Measurements from ENCODE around the gene CDH24. TPM values are rescaled to one million over a fixed set of nuclear protein-coding genes. Genes with fewer than 3 reads are reported as not detected.

CDH24 gene
- total RNA-seq, 1 donor from 2014 or later: 1.4 TPM

GRCh38 chr14:23054000-23054811 lies 3.1 kb downstream of the CDH24 start:
- intact Hi-C loops (cut with micrococcal nuclease): no loop called here
- H3K4me3 Mint-ChIP-seq (ENCODE audit: low read depth): no peak overlapping the region
- H3K36me3 Mint-ChIP-seq (ENCODE audit: low read depth): peaks cover 6% of the 10 kb centered on the region
- peaks cover 16% of the 10 kb centered on the region for H3K4me1 Mint-ChIP-seq (ENCODE audit: low read depth)
- DNase-seq (ENCODE audit: low spot score): no peak
- H3K27me3 Mint-ChIP-seq (ENCODE audit: low read depth): peaks cover 7% of the 10 kb centered on the region
- H3K27ac Mint-ChIP-seq: no peak overlapping the region
- no peaks in the 10 kb centered on the region for H3K9me3 Mint-ChIP-seq

- peaks cover 16% of the 10 kb centered on the region for H3K4me1 Mint-ChIP-seq (ENCODE audit: low read depth)
- H3K9me3 Mint-ChIP-seq: no peaks in the 10 kb centered on the region
- H3K27ac Mint-ChIP-seq: no peak overlapping the region
- H3K4me3 Mint-ChIP-seq (ENCODE audit: low read depth): no peak overlapping the region
- peaks cover 3% of the 10 kb centered on the region for H3K36me3 Mint-ChIP-seq (ENCODE audit: low read depth)
- intact Hi-C loops (cut with micrococcal nuclease): no loop called here
- peaks cover 7% of the 10 kb centered on the region for H3K27me3 Mint-ChIP-seq (ENCODE audit: low read depth)
- no peak for DNase-seq (ENCODE audit: low spot score)
These were observed 3.9 kb downstream of the CDH24 start for GRCh38 chr14:23053426-23053825.

- peaks cover 11% of the 10 kb centered on the region for H3K4me1 Mint-ChIP-seq (ENCODE audit: low read depth)
- peaks cover 7% of the 10 kb centered on the region for H3K27me3 Mint-ChIP-seq (ENCODE audit: low read depth)
- no peak overlapping the region for H3K4me3 Mint-ChIP-seq (ENCODE audit: low read depth)
- H3K27ac Mint-ChIP-seq: no peak overlapping the region
- intact Hi-C loops (cut with micrococcal nuclease): no loop called here
- H3K9me3 Mint-ChIP-seq: no peaks in the 10 kb centered on the region
- no peak for DNase-seq (ENCODE audit: low spot score)
- H3K36me3 Mint-ChIP-seq (ENCODE audit: low read depth): no peaks in the 10 kb centered on the region
These were observed 4.6 kb downstream of the CDH24 start for GRCh38 chr14:23052671-23053070.

- no peaks in the 10 kb centered on the region for H3K9me3 Mint-ChIP-seq
- no peak for DNase-seq (ENCODE audit: low spot score)
These were observed 5.1 kb downstream of the CDH24 start for GRCh38 chr14:23052182-23052623.

GRCh38 chr14:23051141-23052057 lies 5.9 kb downstream of the CDH24 start:
- Mint-ChIP-seq H3K27me3 (ENCODE audit: low read depth) (peaks cover 4% of the 10 kb centered on the region), H3K4me1 (ENCODE audit: low read depth) (peaks cover 5% of the 10 kb centered on the region), H3K36me3 (ENCODE audit: low read depth) (no peaks in the 10 kb centered on the region), H3K9me3 (no peaks in the 10 kb centered on the region), H3K27ac (no peak overlapping the region), H3K4me3 (ENCODE audit: low read depth) (no peak overlapping the region)
- DNase-seq (ENCODE audit: low spot score): no peak
- intact Hi-C loops (cut with micrococcal nuclease): no loop called here

More at GRCh38 chr14:23052182-23052623, 5.1 kb downstream of the CDH24 start:
- peaks cover 8% of the 10 kb centered on the region for H3K27me3 Mint-ChIP-seq (ENCODE audit: low read depth)
- H3K36me3 Mint-ChIP-seq (ENCODE audit: low read depth): no peaks in the 10 kb centered on the region
- H3K4me1 Mint-ChIP-seq (ENCODE audit: low read depth): peaks cover 11% of the 10 kb centered on the region
- H3K4me3 Mint-ChIP-seq (ENCODE audit: low read depth): no peak overlapping the region
- intact Hi-C loops (cut with micrococcal nuclease): no loop called here
- H3K27ac Mint-ChIP-seq: no peak overlapping the region

- no peaks in the 10 kb centered on the region for H3K9me3 Mint-ChIP-seq
- intact Hi-C loops (cut with micrococcal nuclease): no loop called here
- no peak overlapping the region for H3K27ac Mint-ChIP-seq
- no peaks in the 10 kb centered on the region for H3K4me1 Mint-ChIP-seq (ENCODE audit: low read depth)
- peaks cover 1% of the 10 kb centered on the region for H3K27me3 Mint-ChIP-seq (ENCODE audit: low read depth)
- DNase-seq (ENCODE audit: low spot score): no peak
- H3K4me3 Mint-ChIP-seq (ENCODE audit: low read depth): no peak overlapping the region
- H3K36me3 Mint-ChIP-seq (ENCODE audit: low read depth): no peaks in the 10 kb centered on the region
These were observed 8.3 kb downstream of the CDH24 start for GRCh38 chr14:23049011-23049410.

- Mint-ChIP-seq H3K27ac (no peak overlapping the region), H3K9me3 (no peaks in the 10 kb centered on the region), H3K4me1 (ENCODE audit: low read depth) (no peaks in the 10 kb centered on the region), H3K4me3 (ENCODE audit: low read depth) (no peak overlapping the region), H3K27me3 (ENCODE audit: low read depth) (peaks cover 1% of the 10 kb centered on the region), H3K36me3 (ENCODE audit: low read depth) (no peaks in the 10 kb centered on the region)
- no peak for DNase-seq (ENCODE audit: low spot score)
- intact Hi-C loops (cut with micrococcal nuclease): no loop called here
These were observed 9.3 kb downstream of the CDH24 start for GRCh38 chr14:23047751-23048693.

GRCh38 chr14:23047034-23047634 lies 10.2 kb downstream of the CDH24 start:
- peaks cover 1% of the 10 kb centered on the region for H3K27me3 Mint-ChIP-seq (ENCODE audit: low read depth)
- no peak overlapping the region for H3K27ac Mint-ChIP-seq
- DNase-seq (ENCODE audit: low spot score): no peak
- H3K9me3 Mint-ChIP-seq: no peaks in the 10 kb centered on the region
- H3K4me3 Mint-ChIP-seq (ENCODE audit: low read depth): no peak overlapping the region
- no peaks in the 10 kb centered on the region for H3K36me3 Mint-ChIP-seq (ENCODE audit: low read depth)
- intact Hi-C loops (cut with micrococcal nuclease): no loop called here
- no peaks in the 10 kb centered on the region for H3K4me1 Mint-ChIP-seq (ENCODE audit: low read depth)

- no peaks in the 10 kb centered on the region for H3K36me3 Mint-ChIP-seq (ENCODE audit: low read depth)
- no peaks in the 10 kb centered on the region for H3K9me3 Mint-ChIP-seq
- H3K4me1 Mint-ChIP-seq (ENCODE audit: low read depth): no peaks in the 10 kb centered on the region
- H3K27me3 Mint-ChIP-seq (ENCODE audit: low read depth): peaks cover 1% of the 10 kb centered on the region
- no peak overlapping the region for H3K4me3 Mint-ChIP-seq (ENCODE audit: low read depth)
- no peak overlapping the region for H3K27ac Mint-ChIP-seq
- intact Hi-C loops (cut with micrococcal nuclease): no loop called here
- DNase-seq (ENCODE audit: low spot score): no peak
These were observed 11.6 kb downstream of the CDH24 start for GRCh38 chr14:23045419-23046357.

GRCh38 chr14:23044840-23045239 lies 12.5 kb downstream of the CDH24 start:
- Mint-ChIP-seq H3K9me3 (no peaks in the 10 kb centered on the region), H3K4me3 (ENCODE audit: low read depth) (no peak overlapping the region), H3K36me3 (ENCODE audit: low read depth) (no peaks in the 10 kb centered on the region), H3K4me1 (ENCODE audit: low read depth) (no peaks in the 10 kb centered on the region), H3K27ac (no peak overlapping the region), H3K27me3 (ENCODE audit: low read depth) (peaks cover 1% of the 10 kb centered on the region)
- no peak for DNase-seq (ENCODE audit: low spot score)
- intact Hi-C loops (cut with micrococcal nuclease): no loop called here

- no peak for DNase-seq (ENCODE audit: low spot score)
- no peak overlapping the region for H3K27ac Mint-ChIP-seq
- H3K9me3 Mint-ChIP-seq: no peaks in the 10 kb centered on the region
- peaks cover 3% of the 10 kb centered on the region for H3K27me3 Mint-ChIP-seq (ENCODE audit: low read depth)
- intact Hi-C loops (cut with micrococcal nuclease): no loop called here
- H3K4me3 Mint-ChIP-seq (ENCODE audit: low read depth): no peak overlapping the region
- no peaks in the 10 kb centered on the region for H3K36me3 Mint-ChIP-seq (ENCODE audit: low read depth)
- H3K4me1 Mint-ChIP-seq (ENCODE audit: low read depth): no peaks in the 10 kb centered on the region
These were observed 13.6 kb downstream of the CDH24 start for GRCh38 chr14:23043754-23044153.

All from activated T-helper 2 cell treated with anti-CD3 and anti-CD28 coated beads, Interferon-gamma antibody, Interleukin-2, Interleukin-4, amounts not matched to agents 10 μg/mL and 5 μg/mL and 100 μg/mL, durations not matched to agents 14 hours and 24 hours and 36 hours (primary cell).